Peyer's patch (tissue), 4 donors: ENCODE measurements around the gene ACTR10. TPM values are rescaled to one million over a fixed set of nuclear protein-coding genes. Genes with fewer than 3 reads are reported as not detected.

Experiments
- DNase-seq, 3 donors: peaks; one replicate each; pipeline ENCODE4 v3.0.0-alpha.2; 2017 to 2019
- H3K27ac ChIP-seq, 4 donors: fragments of 200-600 bp; sonication (generic); one replicate each; pipeline ENCODE4 v1.5.1; 2016 to 2019
- H3K27me3 ChIP-seq, 2 donors: fragments of 200-600 bp; sonication (generic); one replicate each; pipeline ENCODE4 v1.5.1; 2019
- H3K36me3 ChIP-seq, 3 donors: fragments of 200-600 bp; sonication (generic); one replicate each; pipeline ENCODE4 v1.5.1; 2016 to 2019
- H3K4me1 ChIP-seq, 4 donors: fragments of 200-600 bp; sonication (generic); one replicate each; pipeline ENCODE4 v1.5.1; 2016 to 2019
- H3K4me3 ChIP-seq, 4 donors: fragments of 200-600 bp; sonication (generic); 1 replicate in 3 of 4; 2 replicates in 1 of 4; pipeline ENCODE4 v1.5.1; 2016 to 2019; ENCODE audit warnings: mild to moderate bottlenecking in 1 of 4
- H3K9me3 ChIP-seq, 4 donors: fragments of 200-600 bp; sonication (generic); one replicate each; pipeline ENCODE4 v1.5.1; 2016 to 2019; ENCODE audit warnings: mild to moderate bottlenecking in 1 of 4
- CTCF ChIP-seq, 6 experiments: fragments of 450-650 bp in 4 of 6; fragments of 200-600 bp in 2 of 6; sonication (generic) in 1 of 6; IDR thresholded peaks; one replicate each; pipeline ENCODE4 v1.5.1; 2017 to 2019; ENCODE audit warnings: antibody characterized with exemption in 6 of 6, mild to moderate bottlenecking in 3 of 6, moderate library complexity in 1 of 6
- POLR2A ChIP-seq, 2 donors: fragments of 450-650 bp; IDR thresholded peaks; one replicate each; pipeline ENCODE4 v1.5.1; 2017; ENCODE audit warnings: antibody characterized with exemption in 2 of 2, mild to moderate bottlenecking in 2 of 2, moderate library complexity in 2 of 2
- total RNA-seq, 4 donors: library from RNA; depleted of rRNA; stranded (reverse); fragments of >200 nt; gene quantifications; one replicate each; pipeline ENCODE4 v1.1.0, GENCODE V29; 2016

ACTR10 gene
- total RNA-seq, 4 donors from 2014 or later: 37.1 to 70.6 (median 44.9) TPM

DNA sequence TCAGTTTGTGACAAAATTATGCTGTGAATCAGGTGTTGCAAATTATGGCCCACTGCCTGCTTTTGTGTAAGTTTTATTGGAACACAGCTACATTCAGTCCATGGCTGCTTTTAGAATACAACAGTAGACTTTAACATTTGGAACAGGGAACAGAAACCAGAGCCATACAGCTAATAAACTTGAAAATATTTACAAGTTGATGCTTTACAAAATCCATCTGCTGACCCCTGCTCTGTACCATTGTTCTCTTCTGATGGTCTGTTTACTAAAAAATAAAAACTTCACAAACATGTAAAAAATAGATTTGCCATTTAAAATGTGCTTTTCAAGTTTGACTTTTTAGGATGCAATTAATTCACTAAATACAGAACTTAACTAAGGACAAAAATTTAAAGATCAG is 65.5 kb downstream of the ACTR10 start:
- Histone ChIP-seq H3K4me1 (no peaks in the 10 kb centered on the region), H3K27me3 (no peaks in the 10 kb centered on the region), H3K27ac (no peak overlapping the region), H3K9me3 (no peaks in the 10 kb centered on the region), H3K4me3 (no peak overlapping the region), H3K36me3 (peaks cover 0 to 97% (median 0%) of the 10 kb centered on the region in 3 donors)
- no peak for DNase-seq
- no peak for TF ChIP-seq POLR2A (IDR thresholded peaks at IDR 0.05)
- no peak for TF ChIP-seq CTCF (IDR thresholded peaks at IDR 0.05)

GRCh38 chr14:58270628-58271027 is 70.7 kb downstream of the ACTR10 start:
- no peak overlapping the region for H3K4me3 ChIP-seq
- no peaks in the 10 kb centered on the region for H3K9me3 ChIP-seq
- TF ChIP-seq CTCF (IDR thresholded peaks at IDR 0.05) (no peak), POLR2A (IDR thresholded peaks at IDR 0.05) (no peak)
- H3K27me3 ChIP-seq: no peaks in the 10 kb centered on the region
- peaks cover 0 to 85% (median 0%) of the 10 kb centered on the region in 3 donors for H3K36me3 ChIP-seq
- H3K4me1 ChIP-seq: peaks cover 0 to 19% (median 0%) of the 10 kb centered on the region in 4 donors
- DNase-seq: no peak
- no peak overlapping the region for H3K27ac ChIP-seq

GRCh38 chr14:58272588-58273372 is 72.8 kb downstream of the ACTR10 start:
- peak in 1 of 3 donors; percentile 75 for DNase-seq
- TF ChIP-seq POLR2A (IDR thresholded peaks at IDR 0.05) (no peak), CTCF (IDR thresholded peaks at IDR 0.05) (peak in 4 of 6 experiments; percentile 12 to 62 (median 54))
- Histone ChIP-seq H3K27ac (peak overlapping the region in 2 of 4 donors; percentile 42 to 55), H3K4me1 (peaks cover 0 to 24% (median 0%) of the 10 kb centered on the region in 4 donors), H3K4me3 (no peak overlapping the region), H3K27me3 (no peaks in the 10 kb centered on the region), H3K36me3 (peaks cover 0 to 75% (median 0%) of the 10 kb centered on the region in 3 donors), H3K9me3 (no peaks in the 10 kb centered on the region)

DNA sequence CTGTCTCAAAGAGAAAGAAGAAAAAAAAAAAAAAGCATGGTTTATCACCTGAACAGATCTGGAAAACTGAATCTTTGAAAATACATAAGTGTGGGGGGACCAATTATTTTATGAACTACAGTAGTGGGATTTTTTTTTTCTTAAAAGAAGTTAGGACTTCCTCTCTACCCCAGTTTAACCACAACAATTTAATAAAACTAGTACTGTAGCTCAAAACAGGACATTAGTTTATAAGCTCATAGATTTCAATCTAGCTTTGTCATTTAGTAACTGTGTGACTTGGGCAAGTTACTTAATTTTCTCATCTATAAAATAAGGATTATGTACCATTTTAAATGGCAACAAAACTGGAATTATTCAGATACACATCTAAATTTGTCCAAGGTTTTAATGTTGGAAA is 74.9 kb downstream of the ACTR10 start:
- H3K27ac ChIP-seq: peak overlapping the region in 1 of 4 donors; percentile 5
- no peak for DNase-seq
- peaks cover 0 to 24% (median 0%) of the 10 kb centered on the region in 4 donors for H3K4me1 ChIP-seq
- peaks cover 0 to 72% (median 0%) of the 10 kb centered on the region in 3 donors for H3K36me3 ChIP-seq
- H3K9me3 ChIP-seq: no peaks in the 10 kb centered on the region
- TF ChIP-seq POLR2A (IDR thresholded peaks at IDR 0.05): no peak
- TF ChIP-seq CTCF (IDR thresholded peaks at IDR 0.05): no peak
- H3K27me3 ChIP-seq: no peaks in the 10 kb centered on the region
- H3K4me3 ChIP-seq: no peak overlapping the region

- no peak for TF ChIP-seq CTCF (IDR thresholded peaks at IDR 0.05)
- no peak for TF ChIP-seq POLR2A (IDR thresholded peaks at IDR 0.05)
- Histone ChIP-seq H3K36me3 (peaks cover 0 to 69% (median 0%) of the 10 kb centered on the region in 3 donors), H3K4me3 (no peak overlapping the region), H3K27me3 (no peaks in the 10 kb centered on the region), H3K4me1 (peaks cover 0 to 24% (median 0%) of the 10 kb centered on the region in 4 donors), H3K27ac (peak overlapping the region in 1 of 4 donors; percentile 5), H3K9me3 (no peaks in the 10 kb centered on the region)
- no peak for DNase-seq
Measured at GRCh38 chr14:58275527-58276190, 75.7 kb downstream of the ACTR10 start.
